ENCODE measurements around the gene IL21R.

DNA sequence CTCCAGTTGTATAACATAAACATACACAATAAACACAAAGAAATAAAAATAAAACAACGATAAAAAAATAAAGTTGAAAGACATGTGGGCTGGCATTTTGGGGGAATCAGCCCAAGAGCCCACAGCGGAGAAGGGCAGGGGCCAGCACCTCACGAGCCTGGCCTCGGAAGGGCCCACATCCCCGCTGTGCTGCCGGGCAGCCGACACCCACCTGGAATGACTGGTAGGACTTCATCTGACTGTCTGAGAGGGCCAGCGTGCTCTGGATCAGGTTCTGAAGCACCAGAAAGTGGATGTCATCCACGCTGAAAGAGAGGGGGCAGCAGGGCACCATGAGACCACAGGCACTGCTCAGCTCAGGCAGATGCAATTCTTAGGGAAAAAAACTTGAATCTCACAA lies 74.3 kb downstream of the IL21R start:
- TF ChIP-seq RCOR1 (conservative IDR thresholded peaks at IDR 0.05; ENCODE audit: low read depth, low read length) (no peak), POLR2A (IDR thresholded peaks at IDR 0.05; ENCODE audit: low read depth, low read length) (no peak), CTCF (IDR thresholded peaks at IDR 0.05 in 2 of 3, conservative IDR thresholded peaks at IDR 0.05 in 1 of 3; ENCODE audit: control insufficient read depth in 2 of 3, extremely low read depth in 1 of 3, insufficient read depth in 1 of 3, low read depth in 3 of 3, low read length in 3 of 3) (no peak), EP300 (IDR thresholded peaks at IDR 0.05; ENCODE audit: borderline replicate concordance in 1 of 2, control insufficient read depth in 1 of 2, low read depth in 2 of 2, low read length in 2 of 2) (no peak), PAX8 (IDR thresholded peaks at IDR 0.05) (no peak)
